Activated effector memory CD4-positive, alpha-beta T cell treated with anti-CD3 and anti-CD28 coated beads, Interleukin-2, amount 50 U/mL, for 16 hours (primary cell): ENCODE measurements around the gene HMOX2.
A peak's percentile ranks its signal among the peaks of the same experiment; 100 is the strongest.

ENCODE experiments used
- DNase-seq: peaks from one replicate; pipeline ENCODE4 v3.0.0-alpha.2; 2020

Gene HMOX2

DNA sequence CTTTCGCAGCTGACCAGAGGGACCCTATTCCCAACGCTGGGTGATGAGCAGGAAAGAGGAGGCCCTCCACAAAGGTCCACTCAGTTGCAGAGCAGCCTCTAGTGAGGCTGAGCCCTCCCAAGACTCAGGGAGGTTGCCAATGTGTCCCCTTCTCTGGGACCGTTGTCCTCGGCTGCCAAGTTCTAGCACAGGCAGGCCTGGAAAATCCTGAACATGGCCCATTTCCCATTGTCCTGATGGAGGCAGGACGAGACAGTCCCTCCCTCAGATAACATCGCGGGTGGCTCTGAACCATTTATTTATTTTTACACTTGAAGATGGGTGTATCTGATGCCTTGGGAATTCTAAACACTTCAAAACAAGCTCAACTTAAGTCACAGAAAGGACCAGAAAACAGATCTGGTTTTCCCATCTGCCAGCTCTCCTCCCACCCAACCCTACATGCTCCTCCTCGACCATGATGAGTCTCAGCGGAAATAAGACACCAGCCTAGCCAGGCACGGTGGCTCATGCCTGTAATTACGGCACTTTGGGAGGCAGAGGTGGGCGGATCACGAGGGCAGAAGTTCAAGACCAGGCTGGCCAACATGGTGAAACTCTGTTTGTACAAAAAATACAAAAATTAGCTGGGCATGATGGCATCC lies 49.6 kb downstream of the HMOX2 start:
- DNase-seq = no peak

DNA sequence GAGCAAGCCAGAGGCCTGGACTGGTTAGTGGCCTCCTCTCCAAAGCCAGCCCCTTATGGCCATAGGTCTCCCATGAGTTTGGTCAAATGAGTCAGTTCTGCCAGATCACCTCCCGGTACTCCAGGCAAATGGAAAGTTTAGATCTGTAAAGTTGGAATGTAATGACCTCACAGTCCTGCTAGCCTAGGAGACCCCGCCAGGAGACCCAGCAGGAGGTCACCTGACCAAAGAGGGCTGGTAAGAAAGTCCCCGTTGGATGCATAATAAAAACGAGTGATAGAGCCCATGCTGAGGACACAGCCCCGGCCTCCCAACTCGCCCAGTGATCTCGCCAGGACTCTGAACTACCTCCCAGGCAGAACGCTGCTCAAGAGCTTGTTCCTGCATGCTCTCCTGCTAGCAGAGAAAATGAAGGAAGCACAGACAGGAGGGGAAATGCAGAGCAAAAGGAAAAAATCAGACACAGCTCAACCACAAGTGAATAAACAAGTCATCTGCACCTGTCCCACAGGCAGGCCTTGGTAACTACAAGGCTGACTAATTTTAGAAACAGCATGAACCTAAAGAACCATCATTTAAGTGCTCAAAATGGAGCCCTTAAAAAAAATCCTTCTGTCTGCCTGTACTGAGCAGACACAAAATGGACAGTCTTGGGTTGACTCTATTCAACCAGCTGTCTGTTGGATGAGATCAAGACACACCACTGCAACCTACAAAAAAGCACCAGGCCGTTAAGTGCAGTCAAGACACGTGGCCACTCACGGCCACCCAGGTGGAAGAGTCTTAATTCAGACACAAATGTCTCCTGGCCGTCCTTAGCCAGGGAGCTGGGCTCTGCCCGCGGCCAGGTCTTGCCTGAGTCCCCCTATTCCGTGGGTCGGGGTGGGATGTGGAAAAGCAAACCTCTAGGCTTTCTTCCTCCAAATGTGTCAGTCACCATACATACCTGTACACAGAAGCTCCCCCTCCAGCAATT lies 53.2 kb downstream of the HMOX2 start:
- DNase-seq = no peak

DNA sequence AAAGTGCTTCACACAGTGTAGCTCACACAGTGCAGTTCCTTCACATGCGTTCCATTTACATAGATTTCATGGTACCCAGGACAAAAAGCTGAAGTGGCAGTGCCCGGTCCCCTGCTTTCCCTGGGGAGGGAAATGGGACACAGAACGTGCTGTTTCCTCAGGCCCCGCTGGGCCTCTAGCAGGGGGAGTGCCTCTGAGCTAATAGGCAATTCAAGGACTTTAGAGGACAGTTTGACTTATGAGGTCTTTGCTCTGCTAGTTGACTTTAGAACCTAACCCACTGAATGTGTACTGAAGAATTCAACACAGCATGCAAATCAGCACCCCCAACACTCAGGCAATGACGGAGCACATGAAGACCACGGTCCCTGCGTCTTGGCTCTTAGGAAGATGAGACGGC lies 55.6 kb downstream of the HMOX2 start:
- no peak for DNase-seq

DNA sequence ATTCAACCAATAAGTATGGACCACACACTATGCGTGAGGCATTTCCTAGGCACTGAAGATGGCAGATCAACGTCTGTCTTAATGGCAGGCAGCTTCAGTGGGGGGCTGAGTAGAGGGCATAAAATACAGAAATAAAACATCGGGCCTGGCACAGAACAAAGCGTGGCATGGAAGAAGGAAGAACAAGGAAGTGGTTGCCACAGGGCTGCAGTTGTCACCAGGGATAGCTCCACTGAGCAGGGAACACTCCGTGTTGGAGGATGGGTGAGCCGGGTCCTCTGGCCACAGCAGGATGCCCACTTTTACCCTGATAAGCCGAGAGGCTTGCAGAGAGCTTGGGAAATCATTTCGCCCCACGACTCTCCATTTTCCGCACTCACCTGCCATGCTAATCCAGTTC lies 56.0 kb downstream of the HMOX2 start:
- DNase-seq = no peak

DNA sequence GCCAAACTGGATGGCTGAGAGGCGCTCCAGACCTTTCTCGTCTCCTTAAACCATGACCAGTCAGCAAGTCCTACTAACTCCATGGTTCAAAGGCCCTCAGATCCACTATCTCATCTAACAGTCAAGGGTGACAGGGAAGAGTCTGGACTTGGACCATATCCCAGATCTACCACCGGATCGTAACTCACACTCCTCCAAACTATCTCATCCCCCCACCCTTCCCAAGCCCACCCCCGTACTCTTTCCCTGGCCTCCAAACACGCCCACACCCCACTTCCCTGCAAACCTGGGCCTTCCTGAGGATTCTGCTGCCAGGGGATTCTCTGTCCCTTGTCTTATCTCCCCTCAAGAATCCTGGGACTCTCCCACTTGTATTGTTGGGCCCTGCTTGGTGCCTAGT lies 57.3 kb downstream of the HMOX2 start:
- no peak for DNase-seq

DNA sequence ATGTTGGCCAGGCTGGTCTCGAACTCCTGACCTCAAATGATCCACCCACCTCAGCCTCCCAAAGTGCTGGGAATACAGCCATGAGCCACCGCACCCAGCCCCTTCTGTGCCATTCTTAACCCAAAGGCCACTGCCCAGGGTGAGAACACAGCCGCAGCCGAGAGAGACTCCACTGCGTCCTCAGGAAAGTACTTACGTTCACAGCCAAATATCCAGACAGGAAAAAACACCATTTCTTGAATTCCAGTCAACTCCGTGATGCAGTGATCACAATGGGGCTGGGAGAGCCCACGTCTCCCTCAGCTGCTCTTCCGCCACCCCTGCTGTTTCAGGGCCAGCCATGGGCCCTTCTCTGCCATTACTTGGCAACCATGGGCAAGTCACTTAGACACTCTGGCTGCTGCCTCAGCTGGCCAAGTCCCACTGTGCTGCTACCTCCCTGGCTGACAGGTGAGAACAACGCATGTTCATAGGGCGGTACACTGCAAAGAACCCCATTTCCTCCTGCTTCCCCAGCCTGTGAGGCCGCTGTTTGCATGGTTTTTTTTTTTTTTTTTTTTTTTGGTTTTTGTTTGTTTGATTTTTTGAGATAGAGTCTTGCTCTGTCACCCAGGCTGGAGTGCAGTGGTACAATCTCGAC lies 58.1 kb downstream of the HMOX2 start:
- no peak for DNase-seq

DNA sequence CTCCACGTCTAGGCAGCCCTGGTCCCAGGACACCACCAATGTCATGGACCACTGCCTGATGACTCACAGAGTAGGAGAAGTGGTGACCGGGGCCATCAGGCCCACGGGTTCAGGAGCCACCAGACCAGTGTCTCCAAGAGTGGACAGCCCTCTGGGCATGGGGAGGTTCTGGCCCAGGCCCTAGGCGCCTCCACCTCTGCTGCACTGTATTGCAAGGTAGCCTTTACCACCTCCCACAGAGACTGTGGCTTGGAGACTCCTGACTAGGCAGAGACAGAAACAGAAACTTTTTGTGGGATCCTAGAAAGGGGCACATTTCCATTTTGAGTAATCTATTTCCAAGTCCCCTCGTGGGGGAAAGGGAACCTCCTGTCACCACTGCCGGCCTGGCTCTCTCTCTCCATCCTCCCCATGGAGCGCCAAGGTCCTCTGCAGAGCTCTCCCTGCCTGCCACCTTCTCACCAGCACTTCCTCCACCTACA lies 59.5 kb downstream of the HMOX2 start:
- no peak for DNase-seq

DNA sequence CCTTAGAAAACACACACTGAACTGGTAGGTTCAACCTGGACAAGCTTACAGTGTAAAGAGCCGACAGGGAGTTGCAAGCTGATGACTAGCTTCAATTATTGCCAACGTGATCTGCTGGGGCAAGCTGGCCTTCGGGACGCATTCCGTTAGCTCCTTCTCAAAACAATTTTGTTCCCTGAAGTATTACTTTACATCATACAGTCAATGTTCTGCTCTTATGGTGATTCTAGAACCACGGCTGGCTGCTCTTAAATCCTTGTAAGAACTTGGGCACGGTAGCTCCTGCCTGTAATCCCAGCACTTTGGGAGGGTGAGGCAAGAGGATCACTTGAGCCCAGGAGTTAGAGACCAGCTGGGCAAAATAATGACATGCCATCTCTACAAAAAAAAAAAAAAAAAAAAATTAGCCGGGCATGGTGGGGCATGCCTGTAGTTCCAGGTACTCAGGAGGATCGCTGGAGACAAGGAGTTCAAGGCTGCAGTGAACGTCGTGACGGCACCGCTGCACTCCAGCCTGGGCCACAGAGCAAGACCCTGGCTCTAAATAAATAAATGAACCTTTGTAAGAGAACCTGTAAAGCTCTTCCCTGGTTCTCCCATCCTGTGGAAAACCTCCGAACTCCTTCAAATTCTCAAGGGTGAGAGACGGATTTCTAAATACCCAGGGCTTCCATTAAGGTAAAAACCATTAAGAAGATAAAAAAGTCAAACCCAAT lies 60.4 kb downstream of the HMOX2 start:
- DNase-seq = no peak

DNA sequence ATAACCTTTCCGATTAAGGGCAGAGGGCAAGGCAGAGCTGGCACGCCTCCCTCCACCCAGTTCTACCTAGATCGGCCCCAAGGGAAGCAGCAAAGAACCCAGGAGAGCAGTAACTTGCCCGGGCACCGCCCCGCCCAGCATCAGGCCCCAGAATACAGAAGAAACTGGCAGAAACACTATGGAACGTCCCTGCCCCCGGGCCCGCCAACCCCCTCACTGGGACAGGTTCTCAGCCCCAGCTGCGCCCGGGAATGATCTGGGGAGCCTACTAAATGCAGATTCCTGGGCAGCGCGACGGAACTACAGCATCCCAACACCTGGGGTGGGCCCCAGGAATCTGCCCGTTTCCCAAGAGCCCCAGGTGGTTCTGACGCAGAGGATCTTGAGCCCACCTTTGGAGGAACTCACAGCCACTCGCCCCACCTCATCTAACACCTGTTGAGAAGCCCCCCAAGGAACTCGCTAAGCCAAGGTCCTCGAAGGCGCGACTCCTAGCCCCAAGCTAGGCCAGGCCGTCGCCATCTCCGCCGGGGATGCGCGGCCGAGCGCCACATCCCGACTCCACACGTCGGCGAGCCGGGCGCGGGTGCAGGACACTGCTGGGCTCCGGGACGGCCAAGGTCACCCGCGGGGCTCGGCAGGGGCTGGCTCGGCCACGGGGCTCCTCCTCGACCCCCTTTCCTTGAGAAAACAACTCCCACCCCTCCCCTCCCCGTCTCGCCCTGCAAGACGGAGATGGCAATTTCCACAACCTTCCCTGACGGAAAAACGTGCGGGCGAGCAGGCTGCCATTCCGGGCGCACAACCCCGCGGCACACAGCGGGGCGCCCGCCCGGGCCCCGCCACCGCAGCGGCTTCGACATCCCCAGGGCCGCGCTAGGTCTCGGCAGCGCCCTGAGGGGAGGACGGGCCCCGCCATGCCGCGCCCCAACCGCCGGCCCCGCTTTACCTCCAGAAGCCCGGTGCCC lies 61.5 kb downstream of the HMOX2 start:
- DNase-seq = no peak

DNA sequence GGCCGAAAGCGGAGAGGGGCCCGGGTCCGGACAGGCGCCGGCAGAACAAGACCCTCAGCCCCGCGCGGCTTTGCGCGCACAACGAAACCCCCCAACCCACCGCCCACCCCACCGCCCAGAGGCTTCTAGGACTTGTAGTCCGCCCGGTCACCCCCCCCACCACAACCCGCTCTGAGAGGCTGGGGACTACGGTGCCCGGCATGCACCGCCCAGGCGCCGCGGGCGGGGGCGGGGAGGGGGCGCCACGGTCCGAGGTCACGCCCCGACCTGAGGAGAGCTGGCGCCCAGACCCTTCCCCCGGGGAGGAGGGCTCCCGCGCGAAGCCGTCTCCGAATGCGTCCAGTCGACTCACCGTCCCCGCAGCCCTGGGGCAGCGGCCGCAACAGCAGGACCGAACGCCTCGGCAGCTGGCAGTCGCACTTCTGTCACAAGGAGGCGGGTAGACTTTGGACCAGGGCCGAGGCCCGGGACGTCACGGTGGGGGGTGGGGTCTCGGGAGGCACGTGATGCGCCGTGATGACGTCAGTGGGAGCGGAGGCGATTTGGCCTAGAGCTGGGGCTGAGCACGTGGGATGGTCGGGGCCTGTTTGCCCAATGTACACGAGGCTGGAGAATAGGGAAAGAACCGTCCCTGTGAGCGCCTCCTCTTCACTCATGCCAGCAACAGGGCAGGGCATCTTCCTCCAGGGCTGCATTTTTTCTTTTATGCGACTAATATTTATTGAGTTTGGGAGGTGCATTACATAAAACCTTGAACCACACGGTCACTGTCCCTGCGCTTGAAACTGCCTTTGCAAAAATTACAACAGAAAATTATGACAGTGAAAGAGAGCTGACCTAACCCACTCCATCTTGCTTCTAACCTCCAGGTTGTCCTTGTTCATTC lies 62.4 kb downstream of the HMOX2 start, which contains the start of gene CDIP1:
Gene CDIP1, minus strand, starts transcription at position 424 of the 886 bp plus-strand sequence. CDS start 24,643 bp downstream, outside the sequence.
- DNase-seq = peak; percentile 97

DNA sequence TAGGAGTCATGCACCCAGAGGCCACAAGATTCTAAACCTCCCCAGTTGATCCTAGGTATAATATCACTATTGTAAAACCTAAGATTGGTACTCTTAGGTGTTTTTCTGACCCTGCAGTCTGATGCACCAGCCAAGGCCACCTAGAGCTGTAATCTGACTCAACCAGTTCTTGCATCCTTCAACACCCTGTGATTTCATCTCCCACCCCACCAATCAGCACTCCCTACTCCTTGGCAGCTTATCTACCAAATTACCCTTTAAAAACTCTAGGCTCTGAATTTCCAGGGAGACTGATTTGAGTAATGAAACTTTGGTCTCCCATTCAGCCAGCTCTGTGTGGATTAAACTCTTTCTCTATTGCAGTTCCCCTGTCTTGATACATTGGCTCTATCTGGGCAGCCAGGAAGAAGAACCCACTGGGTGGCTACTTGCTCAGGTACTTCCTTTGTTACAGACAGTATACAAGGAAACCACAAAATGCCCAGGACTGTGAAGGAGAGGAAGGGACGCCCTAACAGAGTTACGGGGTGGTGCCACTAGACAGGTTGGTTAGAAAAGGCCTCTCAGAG lies 63.6 kb downstream of the HMOX2 start:
- no peak for DNase-seq

DNA sequence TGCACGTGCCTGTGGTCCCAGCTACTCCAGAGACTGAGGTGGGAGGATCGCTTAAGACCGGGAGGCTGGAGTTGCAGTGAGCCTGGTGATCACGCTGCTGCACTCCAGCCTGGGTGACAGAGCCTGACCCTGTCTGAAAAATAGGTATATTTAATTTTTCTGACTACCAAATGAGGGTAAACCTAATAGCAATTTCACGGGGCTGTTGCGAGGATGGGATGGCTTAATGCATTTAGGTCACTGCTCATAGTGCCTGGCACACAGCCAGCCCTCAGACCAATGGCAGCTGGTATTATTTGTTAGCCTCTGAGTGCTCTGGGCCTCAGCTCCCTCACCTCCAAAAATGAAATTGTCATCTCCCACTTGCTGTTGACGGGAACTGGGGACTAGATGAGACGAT lies 68.3 kb downstream of the HMOX2 start:
- no peak for DNase-seq

DNA sequence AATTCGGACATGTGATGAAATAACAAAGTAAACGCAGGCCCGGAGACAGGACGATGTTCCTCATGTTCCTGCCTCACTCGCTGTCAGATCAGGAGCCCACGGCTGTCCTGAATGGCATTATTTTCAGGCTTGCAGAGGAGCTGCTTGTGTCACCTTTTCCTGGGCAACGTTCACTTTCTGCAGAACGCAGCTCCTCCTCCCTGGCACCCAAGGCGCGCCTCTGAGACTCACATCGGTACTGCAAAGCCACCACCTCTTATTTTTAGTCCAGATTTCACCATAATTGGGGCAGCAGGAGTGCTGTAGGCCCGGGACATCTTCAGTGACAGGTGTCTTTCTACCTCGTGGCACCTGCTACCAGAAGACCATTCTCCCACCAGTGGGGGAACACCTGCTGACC lies 71.9 kb downstream of the HMOX2 start:
- no peak for DNase-seq

DNA sequence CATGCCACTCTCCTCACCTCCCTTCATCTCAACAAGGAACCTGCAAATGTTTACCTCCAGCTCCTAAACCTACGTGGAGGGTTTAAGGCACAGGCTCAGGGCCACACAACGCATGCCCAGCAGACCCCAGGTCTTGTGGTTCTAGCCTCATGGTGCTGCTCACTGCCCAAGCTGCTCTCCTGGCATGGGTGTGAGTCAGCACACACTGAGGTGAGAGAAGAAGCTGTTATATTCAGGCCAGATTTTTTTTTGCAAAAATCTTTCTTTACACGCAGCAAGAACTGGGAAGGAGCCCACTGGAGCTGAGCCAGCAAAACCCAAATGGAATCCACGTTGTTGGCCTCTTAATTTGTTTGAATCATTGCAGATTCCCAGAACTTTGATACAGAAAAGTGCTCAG lies 74.4 kb downstream of the HMOX2 start:
- DNase-seq = no peak

DNA sequence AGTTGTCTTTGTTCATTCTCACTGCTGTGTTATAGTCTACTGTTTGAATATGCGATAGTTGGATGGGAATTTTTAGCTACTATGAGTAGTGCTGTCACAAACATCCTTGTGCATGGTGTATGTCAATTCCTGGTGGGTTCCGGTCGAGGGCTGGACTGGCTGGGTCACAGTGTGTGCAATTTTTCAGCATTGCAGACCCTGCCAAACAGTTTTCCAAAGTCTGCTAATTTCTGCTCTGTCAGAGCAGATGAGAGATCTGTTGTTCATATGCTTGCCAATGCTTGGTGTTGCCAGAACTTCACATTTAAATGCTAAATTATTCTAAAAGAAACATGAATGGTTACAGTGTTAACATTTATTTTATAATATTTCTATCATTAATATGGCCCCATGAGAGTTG lies 76.3 kb downstream of the HMOX2 start:
- DNase-seq = no peak

DNA sequence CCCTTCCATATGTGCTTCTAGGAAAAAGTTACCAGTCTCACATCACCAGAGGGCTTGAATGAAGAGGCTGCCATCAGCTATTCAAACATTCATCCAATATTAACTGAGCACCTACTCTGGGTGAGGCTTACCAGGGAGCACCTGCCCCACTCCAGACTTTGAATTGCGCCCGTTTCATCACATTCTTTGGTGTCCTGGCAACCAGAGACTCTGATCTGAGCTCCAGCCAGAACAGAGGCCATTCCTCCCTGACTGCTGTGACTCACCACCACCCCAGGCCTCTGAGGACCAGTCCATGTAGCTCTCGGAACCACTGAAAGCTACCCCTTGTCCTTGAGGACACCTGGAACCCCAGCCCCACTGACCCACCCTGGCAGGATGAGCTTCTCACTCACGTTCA lies 79.9 kb downstream of the HMOX2 start, which contains the start of gene C16orf96:
Gene C16orf96, plus strand, starts transcription at position 229 of the 400 bp plus-strand sequence. Its CDS starts 150 bp downstream, at position 379.
- no peak for DNase-seq

DNA sequence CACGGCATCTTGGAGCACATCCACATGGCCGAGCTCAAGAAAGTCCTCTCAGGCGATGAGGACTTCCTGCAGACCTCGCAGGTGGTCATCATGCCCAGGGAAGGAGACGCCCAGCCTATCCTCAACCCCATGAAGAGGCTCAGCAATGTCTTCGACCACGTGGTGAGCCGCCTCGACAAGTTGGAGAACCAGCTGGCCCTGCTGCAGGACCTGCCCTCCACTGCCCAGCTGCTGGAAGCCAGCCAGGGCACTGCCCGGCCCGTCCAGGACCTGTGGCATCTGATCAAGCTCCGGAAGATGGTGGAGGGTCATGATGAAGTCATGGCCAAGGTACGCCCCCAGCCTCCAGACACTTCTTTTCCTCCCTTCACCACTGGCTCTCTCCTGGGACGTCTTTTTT lies 80.4 kb downstream of the HMOX2 start:
- DNase-seq = no peak

DNA sequence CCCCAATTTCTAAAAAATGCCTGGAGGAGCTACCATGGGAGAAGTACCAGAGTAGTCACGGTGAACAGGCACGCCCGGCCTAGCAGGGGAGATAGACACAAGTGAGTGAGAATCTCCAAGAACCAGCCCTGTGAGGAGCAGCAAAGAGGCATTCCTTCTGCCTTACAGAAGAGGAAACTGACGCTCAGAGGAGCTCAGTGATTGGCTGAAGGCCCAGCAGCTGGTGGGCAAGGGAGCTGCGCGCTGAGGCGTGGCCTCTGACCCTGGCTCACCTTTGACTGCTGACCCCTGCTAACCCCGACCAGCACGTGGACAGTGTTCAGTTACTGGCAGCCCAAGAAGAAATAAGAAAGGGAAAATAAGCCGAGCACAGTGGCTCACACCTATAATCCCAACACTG lies 81.8 kb downstream of the HMOX2 start:
- DNase-seq = no peak
